GM12892 (cell line): ENCODE measurements around the gene SUPT5H.

Experiments used
- POLR2A ChIP-seq: IDR thresholded peaks from 2 replicates; pipeline ENCODE4 v1.6.1; 2011; ENCODE audit warnings: low read depth, low read length, control low read depth
- POLR2AphosphoS5 ChIP-seq: IDR thresholded peaks from 2 replicates; pipeline ENCODE4 v1.6.1; 2011; ENCODE audit warnings: low read depth, low read length, control low read depth
- TAF1 ChIP-seq: IDR thresholded peaks from 2 replicates; pipeline ENCODE4 v1.6.1; 2011; ENCODE audit warnings: low read depth, mild to moderate bottlenecking, control low read depth, low read length, borderline replicate concordance

DNA sequence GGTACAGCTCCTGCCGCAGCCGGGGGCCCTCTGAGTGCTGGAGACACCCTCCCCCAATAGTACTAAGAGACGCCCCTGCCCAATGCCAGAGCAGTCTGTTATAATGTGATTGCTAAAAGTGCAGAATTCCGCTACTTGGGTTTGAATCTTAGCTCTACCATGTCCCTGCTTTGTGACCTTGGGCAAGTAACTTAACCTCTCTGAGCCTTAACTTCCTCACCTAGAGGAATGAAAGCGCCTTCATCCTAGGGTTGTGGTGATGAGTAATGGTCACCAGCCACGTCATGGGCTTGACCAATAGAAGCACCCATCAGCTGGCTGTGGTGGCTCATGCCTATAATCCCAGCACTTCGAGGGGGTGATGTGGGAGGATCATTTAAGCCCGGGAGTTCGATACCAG lies 26.4 kb upstream of the SUPT5H start:
- TF ChIP-seq POLR2A (no peak), POLR2AphosphoS5 (no peak), TAF1 (no peak)
